ENCODE results near the gene LRRC25. TPM values are rescaled to one million over a fixed set of nuclear protein-coding genes. Genes with fewer than 3 reads are reported as not detected.
A peak's percentile ranks its signal among the peaks of the same experiment; 100 is the strongest.

The LRRC25 gene
- polyA plus RNA-seq, 1 donor from 2014 or later: not detected

DNA sequence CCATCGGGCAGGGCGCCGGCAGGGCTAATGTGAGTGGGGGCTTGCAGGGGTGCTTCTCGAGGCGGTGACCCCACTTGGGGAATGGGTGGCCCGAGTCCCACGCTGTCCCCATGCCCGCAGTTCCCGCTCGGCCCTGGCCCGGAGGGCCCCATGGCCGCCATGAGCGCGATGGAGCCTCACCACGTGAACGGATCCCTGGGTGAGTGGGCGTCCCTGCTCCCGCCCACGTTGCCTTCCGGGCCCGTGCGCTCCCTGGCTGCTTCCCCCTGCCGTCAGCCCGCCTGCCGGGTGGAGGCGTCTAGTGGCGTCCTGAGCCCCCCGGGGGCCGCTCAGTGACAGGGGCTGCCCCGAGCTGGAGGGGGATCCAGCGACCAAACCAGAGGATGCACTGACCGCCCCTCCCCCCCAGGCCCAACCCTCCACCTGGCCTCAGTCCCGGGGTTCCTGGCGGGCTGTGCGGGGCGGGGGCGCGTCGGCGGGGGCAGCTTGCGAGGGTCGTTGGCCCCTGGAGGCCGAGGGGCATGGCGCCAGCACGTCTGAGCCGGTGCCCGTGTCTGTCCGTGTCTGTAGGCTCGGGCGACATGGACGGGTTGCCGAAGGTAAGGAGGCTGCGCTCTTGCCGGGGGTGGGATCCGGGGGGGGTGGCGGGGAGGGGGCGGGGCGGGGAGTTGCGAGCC lies 35.7 kb upstream of the LRRC25 start:
- Histone ChIP-seq H3K27ac (ENCODE audit: low read length) (no peak overlapping the region), H3K9me3 (ENCODE audit: low read length) (no peaks in the 10 kb centered on the region), H3K9ac (ENCODE audit: low read length) (no peak overlapping the region)

DNA sequence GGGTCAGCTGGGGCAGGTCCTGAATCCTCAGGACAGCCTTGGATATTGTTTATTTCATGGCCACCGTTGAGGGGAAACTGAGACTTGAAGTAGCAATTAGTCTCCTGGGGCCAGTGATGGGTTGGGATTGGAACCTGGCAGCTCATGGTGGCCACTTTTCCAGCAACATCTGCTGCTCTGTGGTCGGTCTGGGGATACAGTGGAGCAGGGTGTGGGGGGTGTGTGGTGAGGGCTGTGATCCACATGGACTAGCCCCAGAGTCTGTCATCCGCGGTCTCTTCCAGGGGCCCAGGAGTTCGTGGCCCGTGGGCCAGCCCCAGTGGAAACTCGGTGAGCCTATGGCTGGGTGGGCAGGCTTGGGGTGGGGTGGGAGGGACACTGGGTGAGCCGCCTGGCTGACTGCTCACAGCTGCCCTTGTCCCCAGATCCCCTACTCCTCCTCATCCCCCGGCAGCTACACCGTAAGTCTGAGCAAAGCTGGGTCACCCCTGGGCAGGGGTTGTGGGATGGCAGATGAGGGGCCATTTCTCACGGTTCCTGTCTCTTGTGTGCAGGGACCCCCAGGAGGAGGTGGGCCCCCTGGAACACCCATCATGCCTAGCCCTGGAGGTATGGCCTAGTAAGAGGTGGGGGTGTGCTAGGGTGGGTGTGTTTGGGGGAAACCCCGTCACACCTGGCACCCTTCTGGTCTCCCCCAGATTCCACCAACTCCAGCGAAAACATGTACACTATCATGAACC lies 35.0 kb upstream of the LRRC25 start:
- H3K4me3 ChIP-seq (ENCODE audit: low read length): no peak overlapping the region

More for the DNA sequence above, 35.7 kb upstream of the LRRC25 start:
- no peaks in the 10 kb centered on the region for H3K9me2 ChIP-seq (ENCODE audit: insufficient read depth, low read length)
- H3F3A ChIP-seq (ENCODE audit: insufficient read depth, low read length, poor library complexity, severe bottlenecking): peaks cover 3% of the 10 kb centered on the region
- TF ChIP-seq TAF1 (IDR thresholded peaks at IDR 0.05; ENCODE audit: low read depth) (no peak), POLR2AphosphoS5 (IDR thresholded peaks at IDR 0.05) (no peak), EZH2 (IDR thresholded peaks at IDR 0.05; ENCODE audit: borderline replicate concordance, insufficient read depth, low read length, poor library complexity, severe bottlenecking) (no peak), EP300 (conservative IDR thresholded peaks at IDR 0.05; ENCODE audit: poor library complexity, severe bottlenecking) (no peak), MXI1 (conservative IDR thresholded peaks at IDR 0.05; ENCODE audit: poor library complexity, severe bottlenecking) (no peak), SMC3 (conservative IDR thresholded peaks at IDR 0.05; ENCODE audit: poor library complexity) (no peak), RAD21 (conservative IDR thresholded peaks at IDR 0.05) (no peak)
- TF ChIP-seq, protein P1, sequence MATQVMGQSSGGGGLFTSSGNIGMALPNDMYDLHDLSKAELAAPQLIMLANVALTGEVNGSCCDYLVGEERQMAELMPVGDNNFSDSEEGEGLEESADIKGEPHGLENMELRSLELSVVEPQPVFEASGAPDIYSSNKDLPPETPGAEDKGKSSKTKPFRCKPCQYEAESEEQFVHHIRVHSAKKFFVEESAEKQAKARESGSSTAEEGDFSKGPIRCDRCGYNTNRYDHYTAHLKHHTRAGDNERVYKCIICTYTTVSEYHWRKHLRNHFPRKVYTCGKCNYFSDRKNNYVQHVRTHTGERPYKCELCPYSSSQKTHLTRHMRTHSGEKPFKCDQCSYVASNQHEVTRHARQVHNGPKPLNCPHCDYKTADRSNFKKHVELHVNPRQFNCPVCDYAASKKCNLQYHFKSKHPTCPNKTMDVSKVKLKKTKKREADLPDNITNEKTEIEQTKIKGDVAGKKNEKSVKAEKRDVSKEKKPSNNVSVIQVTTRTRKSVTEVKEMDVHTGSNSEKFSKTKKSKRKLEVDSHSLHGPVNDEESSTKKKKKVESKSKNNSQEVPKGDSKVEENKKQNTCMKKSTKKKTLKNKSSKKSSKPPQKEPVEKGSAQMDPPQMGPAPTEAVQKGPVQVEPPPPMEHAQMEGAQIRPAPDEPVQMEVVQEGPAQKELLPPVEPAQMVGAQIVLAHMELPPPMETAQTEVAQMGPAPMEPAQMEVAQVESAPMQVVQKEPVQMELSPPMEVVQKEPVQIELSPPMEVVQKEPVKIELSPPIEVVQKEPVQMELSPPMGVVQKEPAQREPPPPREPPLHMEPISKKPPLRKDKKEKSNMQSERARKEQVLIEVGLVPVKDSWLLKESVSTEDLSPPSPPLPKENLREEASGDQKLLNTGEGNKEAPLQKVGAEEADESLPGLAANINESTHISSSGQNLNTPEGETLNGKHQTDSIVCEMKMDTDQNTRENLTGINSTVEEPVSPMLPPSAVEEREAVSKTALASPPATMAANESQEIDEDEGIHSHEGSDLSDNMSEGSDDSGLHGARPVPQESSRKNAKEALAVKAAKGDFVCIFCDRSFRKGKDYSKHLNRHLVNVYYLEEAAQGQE (IDR thresholded peaks at IDR 0.05; ENCODE audit: borderline replicate concordance): no peak
- peak overlapping the region; percentile 31 for H3K4me3 ChIP-seq (ENCODE audit: low read length)
- H3K79me2 ChIP-seq (replicated peaks; ENCODE audit: insufficient read depth, low read length): no peaks in the 10 kb centered on the region
- H3K4me2 ChIP-seq (ENCODE audit: low read length): no peak overlapping the region
- H3K36me3 ChIP-seq (ENCODE audit: insufficient read depth, low read length): no peaks in the 10 kb centered on the region
- H3K27me3 ChIP-seq (ENCODE audit: insufficient read depth, low read depth, low read length): no peaks in the 10 kb centered on the region
- H4K20me1 ChIP-seq (ENCODE audit: insufficient read depth): no peaks in the 10 kb centered on the region
- H2AFZ ChIP-seq (ENCODE audit: low read depth, low read length): no peak overlapping the region

More for the DNA sequence above, 35.0 kb upstream of the LRRC25 start:
- Histone ChIP-seq H4K20me1 (ENCODE audit: insufficient read depth) (no peaks in the 10 kb centered on the region), H3K27me3 (ENCODE audit: insufficient read depth, low read depth, low read length) (no peaks in the 10 kb centered on the region), H3K9ac (ENCODE audit: low read length) (no peak overlapping the region), H3K79me2 (replicated peaks; ENCODE audit: insufficient read depth, low read length) (no peaks in the 10 kb centered on the region), H3K9me2 (ENCODE audit: insufficient read depth, low read length) (no peaks in the 10 kb centered on the region), H3K36me3 (ENCODE audit: insufficient read depth, low read length) (no peaks in the 10 kb centered on the region), H3K4me2 (ENCODE audit: low read length) (no peak overlapping the region), H3K27ac (ENCODE audit: low read length) (no peak overlapping the region), H3K9me3 (ENCODE audit: low read length) (no peaks in the 10 kb centered on the region), H3F3A (ENCODE audit: insufficient read depth, low read length, poor library complexity, severe bottlenecking) (no peaks in the 10 kb centered on the region), H2AFZ (ENCODE audit: low read depth, low read length) (no peak overlapping the region)
- TF ChIP-seq MXI1 (conservative IDR thresholded peaks at IDR 0.05; ENCODE audit: poor library complexity, severe bottlenecking) (no peak), POLR2AphosphoS5 (IDR thresholded peaks at IDR 0.05) (no peak), SMC3 (conservative IDR thresholded peaks at IDR 0.05; ENCODE audit: poor library complexity) (no peak), RAD21 (conservative IDR thresholded peaks at IDR 0.05) (no peak), EP300 (conservative IDR thresholded peaks at IDR 0.05; ENCODE audit: poor library complexity, severe bottlenecking) (no peak), EZH2 (IDR thresholded peaks at IDR 0.05; ENCODE audit: borderline replicate concordance, insufficient read depth, low read length, poor library complexity, severe bottlenecking) (no peak), TAF1 (IDR thresholded peaks at IDR 0.05; ENCODE audit: low read depth) (no peak)
- TF ChIP-seq, protein P1 (IDR thresholded peaks at IDR 0.05; ENCODE audit: borderline replicate concordance): no peak
- TF ChIP-seq, protein P2, sequence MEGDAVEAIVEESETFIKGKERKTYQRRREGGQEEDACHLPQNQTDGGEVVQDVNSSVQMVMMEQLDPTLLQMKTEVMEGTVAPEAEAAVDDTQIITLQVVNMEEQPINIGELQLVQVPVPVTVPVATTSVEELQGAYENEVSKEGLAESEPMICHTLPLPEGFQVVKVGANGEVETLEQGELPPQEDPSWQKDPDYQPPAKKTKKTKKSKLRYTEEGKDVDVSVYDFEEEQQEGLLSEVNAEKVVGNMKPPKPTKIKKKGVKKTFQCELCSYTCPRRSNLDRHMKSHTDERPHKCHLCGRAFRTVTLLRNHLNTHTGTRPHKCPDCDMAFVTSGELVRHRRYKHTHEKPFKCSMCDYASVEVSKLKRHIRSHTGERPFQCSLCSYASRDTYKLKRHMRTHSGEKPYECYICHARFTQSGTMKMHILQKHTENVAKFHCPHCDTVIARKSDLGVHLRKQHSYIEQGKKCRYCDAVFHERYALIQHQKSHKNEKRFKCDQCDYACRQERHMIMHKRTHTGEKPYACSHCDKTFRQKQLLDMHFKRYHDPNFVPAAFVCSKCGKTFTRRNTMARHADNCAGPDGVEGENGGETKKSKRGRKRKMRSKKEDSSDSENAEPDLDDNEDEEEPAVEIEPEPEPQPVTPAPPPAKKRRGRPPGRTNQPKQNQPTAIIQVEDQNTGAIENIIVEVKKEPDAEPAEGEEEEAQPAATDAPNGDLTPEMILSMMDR (IDR thresholded peaks at IDR 0.05; ENCODE audit: poor library complexity, severe bottlenecking): no peak

Measured in neural cell (in vitro differentiated cells).